BLaER1 treated with 17β-estradiol and CSF1 and Interleukin-3, amounts not matched to agents 10 nM and 100 nM (cell line): ENCODE measurements around the gene CEMIP2.
"Not testable (repeated sequence)": the region's sequence is repeated elsewhere in the genome, so short reads cannot be mapped to it uniquely, and the experiment has no call there.

Experiments used
- H3K27ac ChIP-seq, 11 experiments: shearing (Covaris generic); formaldehyde crosslinking; 2 replicates each; pipeline ENCODE4 v1.8.1; 2022
- H3K27me3 ChIP-seq, 11 experiments: shearing (Covaris generic); formaldehyde crosslinking; 2 replicates each; pipeline ENCODE4 v1.8.1; 2022
- H3K36me3 ChIP-seq, 11 experiments: shearing (Covaris generic); formaldehyde crosslinking; 2 replicates each; pipeline ENCODE4 v1.8.1; 2022
- H3K4me1 ChIP-seq, 10 experiments: shearing (Covaris generic); formaldehyde crosslinking; 2 replicates each; pipeline ENCODE4 v1.8.1; 2022
- H3K4me2 ChIP-seq, 11 experiments: shearing (Covaris generic); formaldehyde crosslinking; 2 replicates each; pipeline ENCODE4 v1.8.1; 2022
- H3K4me3 ChIP-seq, 10 experiments: shearing (Covaris generic); formaldehyde crosslinking; 2 replicates each; pipeline ENCODE4 v1.8.1; 2022
- H3K9ac ChIP-seq, 11 experiments: shearing (Covaris generic); formaldehyde crosslinking; 2 replicates each; pipeline ENCODE4 v1.8.1; 2022
- H3K9me3 ChIP-seq, 11 experiments: shearing (Covaris generic); formaldehyde crosslinking; replicated peaks in 1 of 11; 2 replicates each; pipeline ENCODE4 v1.8.1; 2022
- H4K20me1 ChIP-seq, 11 experiments: shearing (Covaris generic); formaldehyde crosslinking; 2 replicates each; pipeline ENCODE4 v1.8.1; 2022
- Cebpa-rat ChIP-seq, 11 experiments: shearing (Covaris generic); IDR thresholded peaks; 2 replicates each; pipeline ENCODE4 v1.8.1; 2022

Gene CEMIP2

GRCh38 chr9:71670121-71670520 lies 98.2 kb downstream of the CEMIP2 start:
- Histone ChIP-seq H3K9me3 (peaks cover 0 to under 1% (median 0%) of the 10 kb centered on the region in 11 experiments; a peak in 1 of 22 replicates), H3K9ac (no peak overlapping the region), H3K36me3 (no peaks in the 10 kb centered on the region), H3K27me3 (no peaks in the 10 kb centered on the region), H4K20me1 (no peaks in the 10 kb centered on the region), H3K27ac (peak overlapping the region in 1 of 11 experiments; percentile 17; a peak in 1 of 22 replicates), H3K4me2 (peak overlapping the region in 2 of 11 experiments; percentile 39 to 56; a peak in 4 of 22 replicates), H3K4me1 (peaks cover 0 to 52% (median under 1%) of the 10 kb centered on the region in 10 experiments; a peak in 8 of 20 replicates), H3K4me3 (no peak overlapping the region)
- TF ChIP-seq Cebpa-rat (IDR thresholded peaks at IDR 0.05) = no peak

GRCh38 chr9:71669284-71669995 lies 98.9 kb downstream of the CEMIP2 start:
- Histone ChIP-seq H4K20me1 (no peaks in the 10 kb centered on the region), H3K27me3 (no peaks in the 10 kb centered on the region), H3K9me3 (no peaks in the 10 kb centered on the region), H3K4me3 (no peak overlapping the region), H3K36me3 (no peaks in the 10 kb centered on the region), H3K4me2 (peak overlapping the region in 2 of 11 experiments; percentile 39 to 56; a peak in 4 of 22 replicates), H3K9ac (no peak overlapping the region), H3K27ac (peak overlapping the region in 1 of 11 experiments; percentile 17; a peak in 1 of 22 replicates), H3K4me1 (peaks cover 0 to 47% (median 0%) of the 10 kb centered on the region in 10 experiments; a peak in 4 of 20 replicates)
- no peak for TF ChIP-seq Cebpa-rat (IDR thresholded peaks at IDR 0.05)

- Histone ChIP-seq H3K9ac (no peak overlapping the region), H4K20me1 (no peaks in the 10 kb centered on the region), H3K4me2 (no peak overlapping the region), H3K27ac (no peak overlapping the region), H3K9me3 (no peaks in the 10 kb centered on the region), H3K4me3 (no peak overlapping the region), H3K27me3 (no peaks in the 10 kb centered on the region), H3K4me1 (peaks cover 0 to 47% (median 0%) of the 10 kb centered on the region in 10 experiments; a peak in 4 of 20 replicates), H3K36me3 (no peaks in the 10 kb centered on the region)
- no peak for TF ChIP-seq Cebpa-rat (IDR thresholded peaks at IDR 0.05)
These were observed 99.6 kb downstream of the CEMIP2 start for GRCh38 chr9:71668717-71669116.

- Histone ChIP-seq H3K4me3 (no peak overlapping the region), H3K36me3 (no peaks in the 10 kb centered on the region), H3K27me3 (no peaks in the 10 kb centered on the region), H4K20me1 (no peaks in the 10 kb centered on the region), H3K9ac (no peak overlapping the region), H3K27ac (no peak overlapping the region), H3K4me2 (no peak overlapping the region), H3K4me1 (peaks cover 0 to 19% (median 0%) of the 10 kb centered on the region in 10 experiments; a peak in 3 of 20 replicates), H3K9me3 (0 out of 22 replicates have a peak, but pooled peaks cover 0 to 2% (median 0%) of the 10 kb centered on the region in 11 experiments)
- TF ChIP-seq Cebpa-rat (IDR thresholded peaks at IDR 0.05) = no peak
These were observed 103.1 kb downstream of the CEMIP2 start for GRCh38 chr9:71665247-71665646.

GRCh38 chr9:71664566-71664965 lies 103.7 kb downstream of the CEMIP2 start:
- H3K4me1 ChIP-seq = peaks cover 0 to 12% (median 0%) of the 10 kb centered on the region in 10 experiments; a peak in 2 of 20 replicates
- no peak overlapping the region for H3K4me2 ChIP-seq
- no peaks in the 10 kb centered on the region for H3K27me3 ChIP-seq
- no peak for TF ChIP-seq Cebpa-rat (IDR thresholded peaks at IDR 0.05)
- H3K27ac ChIP-seq = no peak overlapping the region
- no peaks in the 10 kb centered on the region for H4K20me1 ChIP-seq
- H3K4me3 ChIP-seq = no peak overlapping the region
- H3K9me3 ChIP-seq = 0 out of 22 replicates have a peak, but pooled peaks cover 0 to 4% (median 0%) of the 10 kb centered on the region in 11 experiments
- H3K36me3 ChIP-seq = no peaks in the 10 kb centered on the region
- H3K9ac ChIP-seq = no peak overlapping the region

- Histone ChIP-seq H3K4me3 (no peak overlapping the region), H3K4me2 (no peak overlapping the region), H3K27me3 (no peaks in the 10 kb centered on the region), H3K4me1 (peaks cover 0 to 10% (median 0%) of the 10 kb centered on the region in 10 experiments; a peak in 1 of 20 replicates), H4K20me1 (no peaks in the 10 kb centered on the region), H3K9ac (no peak overlapping the region), H3K27ac (no peak overlapping the region), H3K9me3 (peaks cover 0 to 4% (median 0%) of the 10 kb centered on the region in 11 experiments; a peak in 1 of 22 replicates), H3K36me3 (no peaks in the 10 kb centered on the region)
- no peak for TF ChIP-seq Cebpa-rat (IDR thresholded peaks at IDR 0.05)
These were observed 104.3 kb downstream of the CEMIP2 start for GRCh38 chr9:71663931-71664459.

- Histone ChIP-seq H3K4me3 (no peak overlapping the region), H4K20me1 (no peaks in the 10 kb centered on the region), H3K9ac (no peak overlapping the region), H3K27ac (no peak overlapping the region), H3K4me1 (peaks cover 0 to 10% (median 0%) of the 10 kb centered on the region in 10 experiments; a peak in 1 of 20 replicates), H3K4me2 (no peak overlapping the region), H3K9me3 (peaks cover 0 to 11% (median 2%) of the 10 kb centered on the region in 11 experiments; a peak in 12 of 22 replicates), H3K36me3 (no peaks in the 10 kb centered on the region), H3K27me3 (no peaks in the 10 kb centered on the region)
- TF ChIP-seq Cebpa-rat (IDR thresholded peaks at IDR 0.05) = no peak
These were observed 105.1 kb downstream of the CEMIP2 start for GRCh38 chr9:71663216-71663615.

GRCh38 chr9:71662082-71662481 lies 106.2 kb downstream of the CEMIP2 start:
- Histone ChIP-seq H3K9ac (no peak overlapping the region), H3K36me3 (peaks cover 0 to 2% (median 0%) of the 10 kb centered on the region in 11 experiments; a peak in 1 of 22 replicates), H3K27me3 (no peaks in the 10 kb centered on the region), H3K4me3 (no peak overlapping the region), H3K4me2 (no peak overlapping the region), H4K20me1 (no peaks in the 10 kb centered on the region), H3K27ac (no peak overlapping the region), H3K9me3 (peaks cover 7 to 22% (median 13%) of the 10 kb centered on the region in 11 experiments), H3K4me1 (peaks cover 0 to 7% (median 0%) of the 10 kb centered on the region in 10 experiments; a peak in 1 of 20 replicates)
- no peak for TF ChIP-seq Cebpa-rat (IDR thresholded peaks at IDR 0.05)

- H3K4me3 ChIP-seq, H3K36me3 ChIP-seq, H3K27ac ChIP-seq, H3K4me2 ChIP-seq, H4K20me1 ChIP-seq, H3K4me1 ChIP-seq, H3K27me3 ChIP-seq, H3K9ac ChIP-seq: not testable (repeated sequence)
- peaks cover 12 to 30% (median 20%) of the 10 kb centered on the region in 11 experiments for H3K9me3 ChIP-seq
These were observed 111.0 kb downstream of the CEMIP2 start for GRCh38 chr9:71657276-71657675.
